ENCODE data around the gene GRIN2C. TPM values are rescaled to one million over a fixed set of nuclear protein-coding genes. Genes with fewer than 3 reads are reported as not detected.
A peak's percentile ranks its signal among the peaks of the same experiment; 100 is the strongest.

The GRIN2C gene
- total and polyA plus RNA-seq, 12 donors = 0.42 to 16.4 (median 3.2) TPM

- peaks cover 0 to 50% of the 10 kb centered on the region in 2 donors for H3K36me3 ChIP-seq (replicated peaks in 1 of 2)
- no peak overlapping the region for H3K4me3 ChIP-seq
- DNase-seq = peak in 1 of 7 donors; percentile 25
- intact Hi-C loops (cut with DNase I) = loop anchor here in 1 of 2 donors (10.0 kb wide), 1 partner anchor 157 kb away; no protein-coding TSS in a partner anchor
- no peaks in the 10 kb centered on the region for H3K27me3 ChIP-seq
- peaks cover 0 to 3% of the 10 kb centered on the region in 2 donors for H3K4me1 ChIP-seq (replicated peaks in 1 of 2)
- H3K27ac ChIP-seq = no peak overlapping the region
- TF ChIP-seq CTCF (IDR thresholded peaks at IDR 0.05) = no peak
- TF ChIP-seq POLR2A (IDR thresholded peaks at IDR 0.05) = no peak
- no peaks in the 10 kb centered on the region for H3K9me3 ChIP-seq (replicated peaks in 1 of 3)
- 56 to 84% (median 70%) methylated on average over 5 to 8 of the region's 8 CpGs for WGBS, 4 donors
These were observed 61.4 kb downstream of the GRIN2C start for GRCh38 chr17:74798239-74798707.

- DNase-seq = no peak
- Histone ChIP-seq H3K27me3 (no peaks in the 10 kb centered on the region), H3K4me1 (replicated peaks in 1 of 2) (peaks cover 0 to 3% of the 10 kb centered on the region in 2 donors), H3K36me3 (replicated peaks in 1 of 2) (peaks cover 0 to 54% of the 10 kb centered on the region in 2 donors), H3K4me3 (no peak overlapping the region), H3K27ac (no peak overlapping the region), H3K9me3 (replicated peaks in 1 of 3) (no peaks in the 10 kb centered on the region)
- intact Hi-C loops (cut with DNase I) = loop anchor here in 1 of 2 donors (10.0 kb wide), 1 partner anchor 157 kb away; no protein-coding TSS in a partner anchor
- 87 to 95% (median 94%) methylated on average over 4 of the region's 4 CpGs for WGBS, 4 donors
- TF ChIP-seq CTCF (IDR thresholded peaks at IDR 0.05) (no peak), POLR2A (IDR thresholded peaks at IDR 0.05) (no peak)
These were observed 61.9 kb downstream of the GRIN2C start for GRCh38 chr17:74797824-74798223.

GRCh38 chr17:74796866-74797265 is 62.8 kb downstream of the GRIN2C start:
- no peak for DNase-seq
- peaks cover 0 to 54% of the 10 kb centered on the region in 2 donors for H3K36me3 ChIP-seq (replicated peaks in 1 of 2)
- 92 to 96% (median 93%) methylated on average over 6 of the region's 6 CpGs for WGBS, 4 donors
- intact Hi-C loops (cut with DNase I) = loop anchor here in 1 of 2 donors (10.0 kb wide), 1 partner anchor 158 kb away; no protein-coding TSS in a partner anchor
- no peaks in the 10 kb centered on the region for H3K27me3 ChIP-seq
- no peak overlapping the region for H3K27ac ChIP-seq
- TF ChIP-seq POLR2A (IDR thresholded peaks at IDR 0.05) (no peak), CTCF (IDR thresholded peaks at IDR 0.05) (no peak)
- peaks cover 0 to 3% of the 10 kb centered on the region in 2 donors for H3K4me1 ChIP-seq (replicated peaks in 1 of 2)
- H3K9me3 ChIP-seq (replicated peaks in 1 of 3) = no peaks in the 10 kb centered on the region
- H3K4me3 ChIP-seq = no peak overlapping the region

- DNase-seq = no peak
- intact Hi-C loops (cut with DNase I) = loop anchor here in 1 of 2 donors (10.0 kb wide), 1 partner anchor 159 kb away; no protein-coding TSS in a partner anchor
- H3K27me3 ChIP-seq = no peaks in the 10 kb centered on the region
- peaks cover 0 to 3% of the 10 kb centered on the region in 2 donors for H3K4me1 ChIP-seq (replicated peaks in 1 of 2)
- no peak overlapping the region for H3K4me3 ChIP-seq
- WGBS, 4 donors = 90 to 98% (median 92%) methylated on average over 3 to 4 of the region's 4 CpGs
- peaks cover 0 to 54% of the 10 kb centered on the region in 2 donors for H3K36me3 ChIP-seq (replicated peaks in 1 of 2)
- TF ChIP-seq POLR2A (IDR thresholded peaks at IDR 0.05) = no peak
- TF ChIP-seq CTCF (IDR thresholded peaks at IDR 0.05) = no peak
- H3K27ac ChIP-seq = no peak overlapping the region
- no peaks in the 10 kb centered on the region for H3K9me3 ChIP-seq (replicated peaks in 1 of 3)
These were observed 63.5 kb downstream of the GRIN2C start for GRCh38 chr17:74796211-74796610.
